ENCODE measurements around the gene CTNNB1. TPM values are rescaled to one million over a fixed set of nuclear protein-coding genes. Genes with fewer than 3 reads are reported as not detected.

The CTNNB1 gene
- total RNA-seq, 2 experiments from 2014 or later, result 132 to 141 TPM

DNA sequence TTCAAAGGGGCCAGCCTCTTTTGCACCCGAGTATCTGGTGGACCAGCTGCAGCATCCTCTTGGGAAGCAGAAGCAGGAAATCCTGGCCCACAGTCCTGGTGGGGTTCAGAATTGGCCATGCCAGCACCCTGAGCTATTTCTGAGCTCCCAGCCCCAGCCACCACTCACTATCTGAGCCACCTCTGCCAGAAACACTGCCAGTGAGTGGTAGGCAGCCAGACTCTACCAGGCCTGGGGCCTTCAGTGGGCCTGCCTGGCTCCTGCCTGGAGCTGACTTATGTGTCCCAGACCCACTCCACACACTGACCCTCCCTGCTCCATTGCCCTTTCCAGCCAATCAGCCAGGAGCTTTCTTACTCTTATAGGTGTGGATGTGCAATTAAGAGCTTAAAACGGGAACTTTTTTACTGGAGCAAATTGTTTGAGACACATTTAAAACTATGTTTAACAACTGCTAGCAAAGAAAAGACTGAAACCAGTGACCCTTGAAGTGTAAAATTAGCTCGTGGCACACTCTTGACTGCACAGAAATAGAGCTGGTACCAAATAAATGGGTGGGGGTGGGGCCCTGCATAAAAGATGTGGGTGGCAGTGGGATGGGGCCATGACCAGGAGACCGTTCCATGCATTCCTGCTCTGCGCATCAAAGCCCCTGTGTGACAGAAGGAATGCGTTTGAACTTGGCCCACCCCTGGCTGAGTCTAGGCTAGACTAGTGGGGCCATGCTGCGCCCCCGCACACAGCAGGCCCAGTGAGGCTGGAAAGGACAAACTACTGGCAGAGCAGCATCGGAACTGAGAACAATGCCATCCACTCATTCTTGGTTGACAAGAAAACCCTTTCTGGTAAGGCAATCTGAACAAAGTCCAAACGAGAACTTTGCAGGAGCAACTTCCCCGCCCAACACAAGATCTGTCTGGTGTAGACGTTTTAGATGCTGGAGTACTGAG, 48.0 kb downstream of the CTNNB1 start:
- Mint-ChIP-seq H3K4me3 (no peak overlapping the region), H3K36me3 (no peaks in the 10 kb centered on the region), H3K4me1 (no peaks in the 10 kb centered on the region), H3K27me3 (no peaks in the 10 kb centered on the region), H3K27ac (no peak overlapping the region), H3K9me3 (no peaks in the 10 kb centered on the region)
- no peak for DNase-seq

DNA sequence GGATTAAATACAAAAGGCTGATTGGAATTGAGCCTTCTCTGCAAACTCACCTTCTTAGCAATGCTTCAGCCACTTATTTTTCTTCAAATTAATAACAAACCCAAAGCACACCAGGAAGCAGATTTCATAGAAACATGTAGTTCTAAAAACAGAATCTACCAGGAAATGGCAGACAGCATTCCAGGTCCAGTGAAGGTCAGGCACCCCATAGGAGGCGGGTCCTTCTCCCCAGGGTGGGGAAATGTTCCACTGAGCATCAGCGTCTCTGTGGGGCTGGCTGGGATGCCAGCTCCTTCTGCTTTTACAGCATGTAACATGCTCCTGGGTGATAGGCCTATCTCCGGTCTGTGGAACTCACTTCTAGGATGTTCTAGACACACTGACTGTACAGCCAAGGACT, 49.2 kb downstream of the CTNNB1 start:
- no peaks in the 10 kb centered on the region for H3K4me1 Mint-ChIP-seq
- no peak overlapping the region for H3K27ac Mint-ChIP-seq
- H3K36me3 Mint-ChIP-seq, result no peaks in the 10 kb centered on the region
- H3K27me3 Mint-ChIP-seq, result no peaks in the 10 kb centered on the region
- no peaks in the 10 kb centered on the region for H3K9me3 Mint-ChIP-seq
- DNase-seq, result no peak
- no peak overlapping the region for H3K4me3 Mint-ChIP-seq

DNA sequence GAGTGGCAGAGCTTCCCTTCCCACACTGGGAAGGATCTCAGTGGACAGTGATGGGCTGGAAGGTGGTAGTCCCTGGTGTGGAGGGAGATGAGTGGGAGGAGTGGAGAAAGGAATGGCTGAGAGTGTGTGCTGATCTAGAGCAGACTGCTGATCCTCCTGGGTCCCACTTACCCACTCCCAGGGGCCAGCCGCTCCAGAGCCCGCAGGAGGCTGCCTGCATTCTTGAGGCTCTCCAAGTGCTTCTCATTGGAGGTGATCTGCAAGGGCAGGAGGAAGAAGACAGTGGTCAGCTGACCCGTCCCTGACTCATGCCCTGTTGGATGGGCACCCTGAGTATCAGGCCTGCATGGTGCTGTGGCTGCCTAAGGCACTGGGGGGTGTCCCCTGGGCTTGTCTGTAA, 50.0 kb downstream of the CTNNB1 start:
- H3K4me3 Mint-ChIP-seq, result no peak overlapping the region
- no peaks in the 10 kb centered on the region for H3K9me3 Mint-ChIP-seq
- no peaks in the 10 kb centered on the region for H3K4me1 Mint-ChIP-seq
- no peak overlapping the region for H3K27ac Mint-ChIP-seq
- no peaks in the 10 kb centered on the region for H3K36me3 Mint-ChIP-seq
- H3K27me3 Mint-ChIP-seq, result no peaks in the 10 kb centered on the region
- no peak for DNase-seq

- no peak for DNase-seq
- H3K27me3 Mint-ChIP-seq, result no peaks in the 10 kb centered on the region
- no peaks in the 10 kb centered on the region for H3K9me3 Mint-ChIP-seq
- H3K27ac Mint-ChIP-seq, result no peak overlapping the region
- no peaks in the 10 kb centered on the region for H3K36me3 Mint-ChIP-seq
- no peaks in the 10 kb centered on the region for H3K4me1 Mint-ChIP-seq
- no peak overlapping the region for H3K4me3 Mint-ChIP-seq
Measured at GRCh38 chr3:41250825-41251224, 51.5 kb downstream of the CTNNB1 start.

DNA sequence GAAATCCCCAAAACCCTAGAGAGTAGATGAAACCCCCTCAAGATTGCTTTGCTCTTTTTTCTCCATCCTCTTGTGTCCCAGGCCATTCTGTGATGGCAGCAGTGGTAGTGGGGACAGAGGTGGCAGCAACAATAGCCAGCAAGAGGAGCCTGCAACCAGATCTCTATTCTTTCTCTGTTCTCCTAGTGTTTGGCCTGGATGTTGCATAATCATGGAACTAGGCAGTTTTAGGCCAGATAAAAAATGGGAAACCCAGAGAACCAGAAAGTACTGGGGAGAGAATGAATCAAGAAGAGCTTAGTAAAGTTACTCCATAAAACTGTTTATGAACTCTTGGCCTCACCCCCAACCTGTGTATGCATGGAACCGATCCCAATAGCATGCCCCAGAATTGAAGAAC, 52.3 kb downstream of the CTNNB1 start:
- Mint-ChIP-seq H3K9me3 (no peaks in the 10 kb centered on the region), H3K4me3 (no peak overlapping the region), H3K27ac (no peak overlapping the region), H3K4me1 (no peaks in the 10 kb centered on the region), H3K36me3 (no peaks in the 10 kb centered on the region), H3K27me3 (no peaks in the 10 kb centered on the region)
- no peak for DNase-seq

- no peaks in the 10 kb centered on the region for H3K4me1 Mint-ChIP-seq
- no peak overlapping the region for H3K4me3 Mint-ChIP-seq
- no peaks in the 10 kb centered on the region for H3K36me3 Mint-ChIP-seq
- no peak for DNase-seq
- no peaks in the 10 kb centered on the region for H3K9me3 Mint-ChIP-seq
- no peaks in the 10 kb centered on the region for H3K27me3 Mint-ChIP-seq
- H3K27ac Mint-ChIP-seq, result no peak overlapping the region
Measured at GRCh38 chr3:41258239-41258800, 59.0 kb downstream of the CTNNB1 start.

- Mint-ChIP-seq H3K36me3 (no peaks in the 10 kb centered on the region), H3K27ac (no peak overlapping the region), H3K4me3 (no peak overlapping the region), H3K27me3 (no peaks in the 10 kb centered on the region), H3K9me3 (no peaks in the 10 kb centered on the region), H3K4me1 (no peaks in the 10 kb centered on the region)
- DNase-seq, result no peak
Measured at GRCh38 chr3:41259449-41260062, 60.3 kb downstream of the CTNNB1 start.

- Mint-ChIP-seq H3K9me3 (no peaks in the 10 kb centered on the region), H3K4me3 (no peak overlapping the region), H3K36me3 (no peaks in the 10 kb centered on the region), H3K4me1 (no peaks in the 10 kb centered on the region), H3K27ac (no peak overlapping the region), H3K27me3 (no peaks in the 10 kb centered on the region)
- no peak for DNase-seq
Measured at GRCh38 chr3:41260063-41260450, 60.8 kb downstream of the CTNNB1 start.

- DNase-seq, result no peak
- H3K36me3 Mint-ChIP-seq, result no peaks in the 10 kb centered on the region
- H3K4me1 Mint-ChIP-seq, result no peaks in the 10 kb centered on the region
- no peak overlapping the region for H3K4me3 Mint-ChIP-seq
- no peak overlapping the region for H3K27ac Mint-ChIP-seq
- no peaks in the 10 kb centered on the region for H3K9me3 Mint-ChIP-seq
- no peaks in the 10 kb centered on the region for H3K27me3 Mint-ChIP-seq
Measured at GRCh38 chr3:41265011-41265545, 65.8 kb downstream of the CTNNB1 start.

DNA sequence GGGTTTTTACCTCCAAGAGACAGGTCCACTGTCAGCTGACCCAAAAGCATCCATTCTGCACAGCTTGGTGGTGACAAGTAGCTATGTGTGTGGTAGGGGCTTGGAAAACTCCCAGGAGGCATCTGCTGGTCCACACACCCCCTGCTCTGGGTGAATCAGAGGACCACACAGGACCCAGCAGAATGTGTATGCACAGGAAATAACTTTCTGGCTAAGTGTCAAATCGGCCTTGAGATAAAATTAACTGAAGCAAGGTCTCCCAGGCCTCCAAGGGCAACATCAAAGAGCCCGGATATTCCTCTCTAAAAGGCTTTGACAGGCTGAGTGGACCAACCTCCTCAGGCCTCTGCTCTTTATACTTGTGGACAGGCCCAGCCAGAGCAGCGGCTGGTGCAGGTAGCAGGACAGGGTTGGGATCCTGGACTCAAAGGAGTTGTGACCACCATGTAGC, 66.5 kb downstream of the CTNNB1 start:
- Mint-ChIP-seq H3K4me1 (no peaks in the 10 kb centered on the region), H3K27me3 (no peaks in the 10 kb centered on the region)

GRCh38 chr3:41267975-41268640, 68.8 kb downstream of the CTNNB1 start:
- Mint-ChIP-seq H3K4me1 (no peaks in the 10 kb centered on the region), H3K4me3 (no peak overlapping the region), H3K27ac (no peak overlapping the region), H3K36me3 (peaks cover 9% of the 10 kb centered on the region), H3K27me3 (no peaks in the 10 kb centered on the region), H3K9me3 (peaks cover 13% of the 10 kb centered on the region)
- DNase-seq, result no peak

More for the DNA sequence above, 66.5 kb downstream of the CTNNB1 start:
- no peak for DNase-seq
- H3K36me3 Mint-ChIP-seq, result no peaks in the 10 kb centered on the region
- H3K4me3 Mint-ChIP-seq, result no peak overlapping the region
- no peak overlapping the region for H3K27ac Mint-ChIP-seq
- H3K9me3 Mint-ChIP-seq, result no peaks in the 10 kb centered on the region

- Mint-ChIP-seq H3K9me3 (peaks cover 23% of the 10 kb centered on the region), H3K27ac (no peak overlapping the region), H3K27me3 (no peaks in the 10 kb centered on the region), H3K36me3 (peaks cover 25% of the 10 kb centered on the region), H3K4me3 (no peak overlapping the region), H3K4me1 (no peaks in the 10 kb centered on the region)
- DNase-seq, result no peak
Measured at GRCh38 chr3:41272667-41273066, 73.4 kb downstream of the CTNNB1 start.

- DNase-seq, result no peak
- H3K36me3 Mint-ChIP-seq, result peaks cover 25% of the 10 kb centered on the region
- no peak overlapping the region for H3K27ac Mint-ChIP-seq
- no peaks in the 10 kb centered on the region for H3K27me3 Mint-ChIP-seq
- H3K4me1 Mint-ChIP-seq, result no peaks in the 10 kb centered on the region
- H3K9me3 Mint-ChIP-seq, result peaks cover 23% of the 10 kb centered on the region
- H3K4me3 Mint-ChIP-seq, result no peak overlapping the region
Measured at GRCh38 chr3:41274944-41275668, 75.8 kb downstream of the CTNNB1 start.

DNA sequence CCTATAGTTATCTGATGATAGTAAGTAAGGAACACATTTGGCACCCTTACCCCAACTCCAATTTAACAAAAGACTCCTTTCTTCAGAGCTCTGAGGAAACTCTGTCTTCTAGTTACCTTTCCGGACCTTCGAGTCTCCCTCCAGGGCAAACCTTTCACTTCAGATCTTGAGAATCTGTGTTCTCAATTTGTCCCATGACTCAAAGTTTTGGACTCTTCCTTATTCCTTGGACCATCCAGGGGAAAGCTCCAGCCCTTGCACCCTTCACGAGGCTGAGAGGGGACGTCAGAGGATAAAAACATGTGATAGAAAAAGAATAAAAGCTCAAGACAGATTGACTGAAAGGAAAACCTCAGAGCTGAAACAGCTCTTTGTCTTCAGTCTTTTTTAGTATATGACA, 76.9 kb downstream of the CTNNB1 start:
- Mint-ChIP-seq H3K4me3 (no peak overlapping the region), H3K9me3 (peaks cover 21% of the 10 kb centered on the region), H3K4me1 (no peaks in the 10 kb centered on the region), H3K36me3 (peaks cover 25% of the 10 kb centered on the region), H3K27me3 (no peaks in the 10 kb centered on the region), H3K27ac (no peak overlapping the region)
- DNase-seq, result no peak

Data from activated naive CD8-positive, alpha-beta T cell treated with anti-CD3 and anti-CD28 coated beads for 36 hours (primary cell).